HCEC 1CT (cell line): ENCODE results near the gene LAMTOR3.

Experiments used
- DNase-seq: peaks from one replicate; pipeline ENCODE4 v3.0.0-alpha.2; 2017

LAMTOR3 gene

GRCh38 chr4:99828477-99828876 is 65.8 kb downstream of the LAMTOR3 start:
- no peak for DNase-seq
